Activated CD8-positive, alpha-beta memory T cell treated with anti-CD3 and anti-CD28 coated beads, Interleukin-2, amount 50 U/mL, for 4 hours (primary cell): ENCODE measurements around the gene MCTP2.
A peak's percentile ranks its signal among the peaks of the same experiment; 100 is the strongest.

ENCODE experiments used
- DNase-seq: peaks from one replicate; pipeline ENCODE4 v3.0.0-alpha.2; 2020

The MCTP2 gene

GRCh38 chr15:94300612-94301011 lies 69.3 kb downstream of the MCTP2 start:
- DNase-seq = no peak

GRCh38 chr15:94305133-94305532 lies 73.8 kb downstream of the MCTP2 start:
- no peak for DNase-seq

GRCh38 chr15:94306700-94307650 lies 75.6 kb downstream of the MCTP2 start:
- DNase-seq = no peak

GRCh38 chr15:94312946-94313345 lies 81.6 kb downstream of the MCTP2 start:
- no peak for DNase-seq

- no peak for DNase-seq
Observed at GRCh38 chr15:94314639-94315038, 83.3 kb downstream of the MCTP2 start.

- DNase-seq = no peak
Observed at GRCh38 chr15:94317211-94317610, 85.8 kb downstream of the MCTP2 start.

- DNase-seq = no peak
Observed at GRCh38 chr15:94322141-94322540, 90.8 kb downstream of the MCTP2 start.

- no peak for DNase-seq
Observed at GRCh38 chr15:94323076-94323475, 91.7 kb downstream of the MCTP2 start.

- peak; percentile 59 for DNase-seq
Observed at GRCh38 chr15:94324117-94324826, 92.9 kb downstream of the MCTP2 start.

GRCh38 chr15:94324835-94325767 lies 93.7 kb downstream of the MCTP2 start:
- DNase-seq = peak; percentile 29

- no peak for DNase-seq
Observed at GRCh38 chr15:94327356-94327936, 96.1 kb downstream of the MCTP2 start.

- DNase-seq = no peak
Observed at GRCh38 chr15:94331731-94332130, 100.4 kb downstream of the MCTP2 start.

- no peak for DNase-seq
Observed at GRCh38 chr15:94335616-94336015, 104.3 kb downstream of the MCTP2 start.

GRCh38 chr15:94336817-94337467 lies 105.6 kb downstream of the MCTP2 start:
- DNase-seq = no peak

GRCh38 chr15:94338243-94338846 lies 107.0 kb downstream of the MCTP2 start:
- DNase-seq = no peak

GRCh38 chr15:94346282-94346681 lies 114.9 kb downstream of the MCTP2 start:
- DNase-seq = no peak

- DNase-seq = no peak
Observed at GRCh38 chr15:94348084-94348483, 116.7 kb downstream of the MCTP2 start.

GRCh38 chr15:94351031-94351535 lies 119.7 kb downstream of the MCTP2 start:
- no peak for DNase-seq

GRCh38 chr15:94352636-94353487 lies 121.5 kb downstream of the MCTP2 start:
- no peak for DNase-seq

- DNase-seq = no peak
Observed at GRCh38 chr15:94353488-94353820, 122.1 kb downstream of the MCTP2 start.
